ENCODE data around the gene CHID1.

The CHID1 gene

GRCh38 chr11:932435-932834, 21.8 kb upstream of the CHID1 start:
- no peak for DNase-seq

DNA sequence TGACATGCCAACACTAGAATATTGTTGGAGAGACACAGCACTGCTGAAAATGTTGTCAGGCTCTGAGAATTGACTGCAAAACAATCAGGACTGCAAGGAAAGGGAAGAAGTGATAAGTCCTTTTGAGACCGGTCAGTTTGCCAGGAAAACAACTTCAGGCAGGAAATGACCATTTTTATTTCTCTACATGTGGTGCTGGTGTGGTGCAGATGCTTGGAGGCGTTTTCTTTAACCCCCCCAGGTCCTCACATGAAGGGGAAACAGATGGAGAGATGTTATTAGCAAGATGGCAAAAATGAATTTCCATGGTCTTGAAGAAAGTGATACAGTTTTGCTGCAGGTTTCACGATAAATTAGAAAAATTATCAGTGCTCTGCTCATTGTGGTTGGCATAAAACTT, 20.8 kb upstream of the CHID1 start:
- DNase-seq: no peak

GRCh38 chr11:929405-929804, 18.8 kb upstream of the CHID1 start:
- DNase-seq: no peak

DNA sequence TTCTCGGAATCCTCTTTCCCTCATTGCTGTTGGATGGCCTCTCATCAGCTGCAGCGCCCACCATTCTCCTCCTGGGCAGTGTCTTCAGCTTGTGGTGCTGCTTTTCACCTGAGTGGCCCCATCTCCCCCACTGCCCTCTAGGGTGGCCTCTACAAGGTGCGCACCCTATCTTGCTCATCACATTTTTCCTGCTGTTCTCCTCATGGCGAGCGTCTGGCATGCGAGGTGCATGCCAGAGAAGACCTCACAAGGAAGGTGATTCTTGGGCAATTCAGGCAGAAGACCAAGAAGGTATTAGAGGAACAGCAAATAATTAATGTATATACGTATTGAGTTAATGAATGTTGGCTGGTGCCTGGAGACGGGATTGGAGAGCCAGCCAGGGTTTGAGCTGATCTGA, 18.2 kb upstream of the CHID1 start:
- DNase-seq: no peak

DNA sequence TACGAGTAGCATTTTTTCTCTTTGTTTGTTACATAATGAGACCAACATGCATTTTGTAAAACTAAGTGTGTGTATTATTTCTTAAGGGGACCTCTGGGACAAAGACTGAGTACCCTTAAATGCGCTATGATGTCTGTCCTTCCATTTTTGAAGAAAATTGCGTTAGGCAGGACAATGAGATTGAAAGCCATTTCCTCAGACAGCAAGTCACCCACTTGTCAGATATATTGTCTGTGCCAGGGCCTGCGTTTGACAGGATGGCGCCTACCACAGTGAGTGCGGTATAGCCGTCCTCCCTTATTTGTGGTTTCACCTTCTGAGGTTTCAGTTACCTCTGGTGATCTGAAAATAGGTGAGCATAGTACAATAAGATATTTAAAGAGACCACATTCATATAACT, 17.3 kb upstream of the CHID1 start:
- peak in 4 of 5 donors; percentile 27 to 39 (median 30) for DNase-seq

DNA sequence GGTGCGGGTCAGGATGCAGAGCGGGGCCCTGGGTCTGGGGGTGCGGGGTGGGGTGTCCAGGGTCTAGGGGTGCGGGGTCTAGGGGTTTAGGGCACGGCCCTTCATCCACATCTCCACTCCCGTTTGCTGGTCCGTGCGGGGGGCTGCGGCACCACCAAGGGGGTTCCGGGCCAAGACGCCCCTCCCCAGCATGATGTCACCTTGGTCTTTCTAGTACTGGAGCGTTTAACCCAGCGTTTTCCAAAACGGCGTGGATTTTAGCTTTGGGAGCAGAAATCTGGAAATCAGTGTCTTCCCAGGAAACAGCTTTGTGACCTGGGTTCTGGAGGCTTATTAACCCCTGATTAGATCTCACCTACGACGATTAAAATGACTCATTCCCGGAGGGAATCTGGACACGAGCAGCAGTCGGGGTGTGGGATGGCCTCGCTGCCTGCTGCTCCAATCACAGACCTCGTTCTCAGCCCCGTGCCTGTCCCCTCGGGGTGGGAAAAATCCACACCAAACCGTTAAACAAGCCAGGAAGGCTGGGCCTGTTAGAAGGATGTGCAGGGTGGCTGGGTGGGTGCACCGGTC, 15.8 kb upstream of the CHID1 start:
- no peak for DNase-seq

- DNase-seq: peak; percentile 82 to 95 (median 84)
Measured at GRCh38 chr11:925496-926301, 15.1 kb upstream of the CHID1 start, which contains the start of gene AP2A2. Gene AP2A2, plus strand, starts transcription at chr11:925870. Its CDS starts 152 bp downstream, at chr11:926022.

- DNase-seq: no peak
Measured at GRCh38 chr11:925158-925495, 14.5 kb upstream of the CHID1 start.

DNA sequence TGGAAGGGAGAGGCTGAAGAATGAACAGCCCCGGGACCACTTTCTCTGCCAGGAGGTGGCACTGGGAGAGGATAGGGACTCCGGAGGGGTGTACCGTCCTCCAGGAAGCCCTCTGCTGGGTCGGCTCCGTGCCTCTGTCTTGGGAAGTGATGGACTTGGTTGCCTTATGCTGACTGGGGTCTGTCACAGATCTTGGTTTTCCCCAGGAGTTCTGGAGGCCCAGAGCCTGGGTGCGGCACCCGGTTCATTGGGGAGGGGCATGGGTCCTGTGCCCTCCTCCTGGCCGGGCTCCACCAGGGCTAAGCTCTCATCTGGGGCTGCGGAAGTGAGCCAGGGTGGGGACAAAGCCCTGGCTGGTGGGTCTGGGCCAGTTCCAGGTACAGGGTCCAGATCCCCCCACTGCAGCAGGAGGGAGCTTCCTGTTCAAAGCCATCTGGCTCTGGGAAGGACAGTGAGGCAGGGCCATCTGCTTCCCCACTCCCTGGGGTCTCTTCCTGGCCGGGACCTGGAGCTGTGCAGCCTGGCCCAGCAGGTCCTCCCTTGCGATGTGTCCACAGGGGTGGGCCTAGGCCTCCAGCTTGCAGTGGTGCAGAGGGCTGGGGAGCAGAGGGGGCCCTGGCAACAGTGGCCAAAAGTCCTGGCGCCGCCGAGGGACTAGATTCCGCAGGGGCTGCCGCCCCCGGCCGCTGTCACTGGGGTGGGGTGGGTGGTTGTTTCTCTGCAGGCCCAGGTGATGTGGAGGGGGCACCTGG, 14.0 kb upstream of the CHID1 start:
- DNase-seq: no peak

DNA sequence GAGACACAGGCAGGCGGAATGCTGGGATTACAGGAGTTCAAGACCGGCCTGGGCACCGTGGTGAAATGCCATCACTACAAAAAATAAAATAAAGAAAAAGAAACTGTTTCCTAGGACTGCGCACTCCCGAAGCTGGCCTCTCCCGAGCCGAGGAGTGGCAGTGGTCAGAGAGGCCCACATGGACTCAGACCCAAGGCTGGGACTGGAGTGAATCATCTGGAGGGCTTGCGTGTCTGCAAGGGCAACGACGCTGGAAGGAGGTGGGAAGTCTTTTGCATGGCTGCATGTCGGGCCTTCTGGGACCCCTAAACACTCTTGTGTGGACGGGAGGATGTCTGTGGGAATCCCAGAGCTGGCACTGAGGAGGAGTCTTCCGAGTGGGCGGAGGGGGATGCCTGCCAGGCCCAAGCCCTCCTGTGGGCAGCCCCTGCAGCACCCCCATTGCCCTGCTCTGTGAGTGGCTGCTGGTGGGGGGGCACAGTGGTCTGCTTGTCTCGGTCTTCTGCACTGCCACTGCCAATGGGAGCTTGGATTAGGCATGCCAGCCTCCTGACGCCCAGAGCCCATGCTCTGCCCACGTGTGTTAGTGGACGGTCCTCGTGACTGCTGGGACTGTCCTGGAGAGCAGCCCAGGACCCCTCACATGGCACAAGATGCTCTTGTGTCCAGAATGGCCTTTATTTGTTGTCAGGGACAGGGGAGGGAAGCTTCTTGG, 13.2 kb upstream of the CHID1 start:
- no peak for DNase-seq

- no peak for DNase-seq
Measured at GRCh38 chr11:921921-922678, 11.5 kb upstream of the CHID1 start.

GRCh38 chr11:917426-917825, 6.8 kb upstream of the CHID1 start:
- DNase-seq: no peak

DNA sequence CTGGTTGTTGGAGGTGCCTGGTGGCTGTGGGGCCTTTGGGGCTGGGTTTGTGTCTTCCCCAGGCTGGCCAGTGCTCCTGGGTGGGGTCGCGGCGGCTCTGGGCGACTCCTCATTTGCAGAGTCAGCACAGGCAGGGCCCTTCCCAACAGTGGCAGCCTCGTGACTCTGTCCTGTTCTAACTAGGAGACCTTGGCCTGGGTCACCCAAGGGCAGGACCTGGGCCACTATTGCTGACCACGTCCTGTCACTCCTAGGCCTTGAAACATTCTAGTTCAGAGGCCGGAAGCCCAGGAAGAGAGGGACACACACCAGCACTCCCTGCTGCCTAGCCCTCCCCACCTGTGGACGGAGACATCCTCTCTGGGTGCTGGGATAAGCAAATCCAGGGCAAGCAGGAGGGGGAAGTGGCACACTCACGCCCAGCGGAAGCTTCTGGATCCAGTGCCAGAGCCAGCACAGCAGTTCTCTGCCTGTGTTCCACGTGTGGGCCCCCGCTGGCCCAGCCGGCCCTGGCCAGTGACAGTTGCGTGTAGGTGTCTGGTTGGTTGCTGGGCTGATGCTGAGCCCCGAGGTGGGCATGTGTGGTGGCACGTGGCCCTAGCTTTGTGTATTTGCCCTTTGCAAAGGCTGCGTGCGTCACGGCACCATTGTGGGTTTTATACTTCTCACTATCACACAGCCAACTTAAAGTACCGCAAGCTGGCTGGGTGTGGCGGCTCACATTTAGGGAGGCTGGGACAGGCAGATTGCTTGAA, 4.3 kb upstream of the CHID1 start:
- DNase-seq: no peak

DNA sequence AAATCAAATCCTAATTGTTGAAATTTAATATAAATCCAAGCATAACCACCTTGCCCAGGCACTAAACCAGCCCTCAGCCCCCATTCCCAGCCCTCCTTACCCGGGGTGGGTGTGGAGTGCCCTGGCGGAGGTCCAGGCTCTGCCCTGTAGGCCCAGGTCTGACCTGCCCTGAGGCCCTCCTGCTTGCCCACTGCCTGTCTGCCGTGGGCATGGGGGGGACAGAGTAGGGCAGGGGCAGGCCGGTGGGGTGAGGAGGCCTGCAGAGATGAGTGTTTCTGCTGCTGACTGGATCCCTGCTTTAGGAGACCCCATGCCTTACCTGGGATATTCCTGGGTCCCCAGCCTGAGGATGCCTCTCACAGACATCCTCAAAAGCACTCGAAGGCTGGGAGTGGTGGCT, 3.6 kb upstream of the CHID1 start:
- no peak for DNase-seq

- DNase-seq: no peak
Measured at GRCh38 chr11:913043-913442, 2.4 kb upstream of the CHID1 start.

GRCh38 chr11:912266-912665, 1.7 kb upstream of the CHID1 start:
- DNase-seq: no peak

GRCh38 chr11:911890-912219, 1.2 kb upstream of the CHID1 start:
- no peak for DNase-seq

DNA sequence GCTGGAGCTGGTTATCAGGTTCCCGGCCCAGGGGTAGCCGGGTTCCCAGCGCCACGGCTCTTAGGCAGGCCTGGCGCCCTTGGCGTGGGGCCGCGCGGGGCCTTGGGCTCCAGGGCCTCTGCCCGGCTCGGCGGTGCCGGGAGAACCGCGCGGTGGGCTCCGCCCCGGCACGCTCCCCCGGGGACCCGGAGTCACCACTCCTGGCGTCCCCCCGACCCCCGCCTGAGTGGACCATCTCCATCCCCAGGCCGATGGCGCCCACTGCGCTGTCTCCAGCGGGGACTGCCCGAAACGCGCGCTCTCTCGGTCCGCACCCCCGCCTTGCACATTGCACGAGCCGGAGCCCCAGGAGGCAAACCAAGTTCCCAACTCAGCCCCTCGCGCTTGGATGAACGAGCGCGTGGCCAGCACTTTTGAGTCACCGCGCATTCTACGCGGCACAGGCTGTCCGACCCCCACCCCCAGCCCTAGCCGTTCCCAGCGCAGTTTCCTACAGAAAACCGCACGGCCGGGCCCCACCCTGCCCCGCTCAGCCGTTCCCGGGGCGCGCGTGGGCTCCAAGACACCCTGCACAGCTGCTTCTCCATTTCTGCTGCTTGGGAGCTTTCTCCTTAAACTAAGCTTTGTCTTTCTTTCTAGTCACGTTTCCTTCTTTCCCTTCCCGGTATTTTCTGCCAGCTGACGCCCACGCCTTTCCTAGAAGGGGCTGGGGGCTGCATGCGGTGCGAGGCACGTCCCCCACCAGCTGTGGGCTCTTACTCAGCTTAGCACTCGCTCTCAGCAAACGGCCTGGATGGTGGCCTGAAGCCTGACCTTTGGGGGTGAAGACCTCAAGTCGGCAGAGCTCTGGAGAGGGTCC, 650 bp upstream of the CHID1 start:
- DNase-seq: peak in 1 of 5 donors; percentile 34

GRCh38 chr11:910044-910588, 494 bp downstream of the CHID1 start:
- DNase-seq: peak in 1 of 5 donors; percentile 19

DNA sequence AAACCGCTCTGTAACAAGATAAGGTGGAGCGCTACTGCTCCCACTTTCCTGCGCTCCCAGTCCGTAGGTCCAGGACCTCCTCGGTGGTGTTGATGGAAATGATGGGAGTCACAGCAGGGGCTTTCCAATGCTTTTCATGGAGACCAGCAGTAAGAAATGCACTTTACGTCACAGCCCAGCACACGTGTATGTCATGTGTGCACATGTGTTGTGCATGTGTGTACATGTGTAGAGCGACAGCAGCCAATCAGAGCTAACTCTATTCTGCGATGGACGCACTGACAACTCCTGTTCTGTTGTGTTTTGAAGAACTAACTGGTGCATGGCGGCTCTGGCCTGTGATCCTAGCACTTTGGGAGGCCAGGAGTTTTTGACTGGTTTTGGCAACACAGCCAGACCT, 1.2 kb downstream of the CHID1 start:
- DNase-seq: no peak

GRCh38 chr11:908273-908672, 2.3 kb downstream of the CHID1 start:
- no peak for DNase-seq
